Tibial nerve (tissue), 4 donors: ENCODE measurements around the gene MARS2. TPM values are rescaled to one million over a fixed set of nuclear protein-coding genes. Genes with fewer than 3 reads are reported as not detected.

ENCODE experiments used
- DNase-seq, 2 donors: peaks; one replicate each; pipeline ENCODE4 v3.0.0-alpha.2; 2019; ENCODE audit warnings: low spot score in 2 of 2
- H3K27ac ChIP-seq, 4 donors: fragments of 200-600 bp; sonication (generic) in 3 of 4; one replicate each; pipeline ENCODE4 v1.5.1; 2017 to 2019; ENCODE audit warnings: mild to moderate bottlenecking in 1 of 4
- H3K27me3 ChIP-seq, 2 donors: fragments of 200-600 bp; sonication (generic) in 1 of 2; one replicate each; pipeline versions ENCODE4 v1.5.1 to v1.6.0; 2017 to 2019
- H3K36me3 ChIP-seq, 3 donors: fragments of 200-600 bp; sonication (generic); one replicate each; pipeline ENCODE4 v1.5.1; 2018 to 2019
- H3K4me1 ChIP-seq, 4 donors: fragments of 200-600 bp; sonication (generic) in 3 of 4; one replicate each; pipeline ENCODE4 v1.5.1; 2017 to 2019
- H3K4me3 ChIP-seq, 4 donors: fragments of 200-600 bp; sonication (generic) in 3 of 4; one replicate each; pipeline ENCODE4 v1.5.1; 2017 to 2019; ENCODE audit warnings: mild to moderate bottlenecking in 1 of 4, moderate library complexity in 1 of 4
- H3K9me3 ChIP-seq, 4 donors: fragments of 200-600 bp; sonication (generic) in 3 of 4; one replicate each; pipeline ENCODE4 v1.5.1; 2017 to 2019
- CTCF ChIP-seq, 5 experiments: fragments of 200-600 bp in 3 of 5; fragments of 450-650 bp in 2 of 5; sonication (generic) in 3 of 5; IDR thresholded peaks; one replicate each; pipeline ENCODE4 v1.5.1; 2016 to 2019; ENCODE audit warnings: antibody characterized with exemption in 5 of 5, mild to moderate bottlenecking in 3 of 5, moderate library complexity in 2 of 5
- EP300 ChIP-seq, 2 donors: sonication (generic); formaldehyde crosslinking; IDR thresholded peaks; one replicate each; pipeline ENCODE4 v1.6.1; 2017; ENCODE audit warnings: antibody characterized with exemption in 2 of 2, mild to moderate bottlenecking in 1 of 2
- POLR2A ChIP-seq, 2 donors: fragments of 450-650 bp; IDR thresholded peaks; one replicate each; pipeline ENCODE4 v1.6.1; 2017; ENCODE audit warnings: antibody characterized with exemption in 2 of 2, mild to moderate bottlenecking in 2 of 2, moderate library complexity in 2 of 2
- WGBS, 2 donors: methylation state at CpG; one replicate each; pipeline ENCODE4 v1.1.5; 2018; 5-methylcytosine and 5-hydroxymethylcytosine counted together
- total RNA-seq, 4 donors: library from RNA; depleted of rRNA; stranded (reverse); fragments of >200 nt; gene quantifications; one replicate each; pipeline ENCODE4 v1.1.0, GENCODE V29; 2016

Gene MARS2
- total RNA-seq, 4 donors from 2014 or later: 5.7 to 8.0 (median 6.9) TPM

GRCh38 chr2:197700960-197701359 lies 4.2 kb upstream of the MARS2 start:
- no peak overlapping the region for H3K4me3 ChIP-seq
- no peaks in the 10 kb centered on the region for H3K27me3 ChIP-seq
- no peaks in the 10 kb centered on the region for H3K36me3 ChIP-seq
- DNase-seq: no peak
- H3K4me1 ChIP-seq: peaks cover 0 to 9% (median under 1%) of the 10 kb centered on the region in 4 donors
- no peaks in the 10 kb centered on the region for H3K9me3 ChIP-seq
- TF ChIP-seq POLR2A (IDR thresholded peaks at IDR 0.05): no peak
- no peak for TF ChIP-seq CTCF (IDR thresholded peaks at IDR 0.05)
- TF ChIP-seq EP300 (IDR thresholded peaks at IDR 0.05): no peak
- H3K27ac ChIP-seq: no peak overlapping the region
- 80 to 82% methylated on average over 3 of the region's 3 CpGs for WGBS, 2 donors

- Histone ChIP-seq H3K36me3 (no peaks in the 10 kb centered on the region), H3K4me1 (peaks cover 0 to 40% (median 17%) of the 10 kb centered on the region in 4 donors)
- TF ChIP-seq CTCF (IDR thresholded peaks at IDR 0.05): no peak
- no peak for TF ChIP-seq POLR2A (IDR thresholded peaks at IDR 0.05)
- no peak for TF ChIP-seq EP300 (IDR thresholded peaks at IDR 0.05)
Measured at GRCh38 chr2:197704434-197705120, 592 bp upstream of the MARS2 start.

GRCh38 chr2:197705912-197706838 lies 1.0 kb downstream of the MARS2 start:
- H3K27ac ChIP-seq: peak overlapping the region in 3 of 4 donors; percentile 64 to 90 (median 84)
- DNase-seq: no peak

More at GRCh38 chr2:197704434-197705120, 592 bp upstream of the MARS2 start:
- H3K27ac ChIP-seq: peak overlapping the region; percentile 66 to 90 (median 84)
- H3K4me3 ChIP-seq: peak overlapping the region; percentile 40 to 87 (median 60)
- H3K9me3 ChIP-seq: no peaks in the 10 kb centered on the region
- WGBS, 2 donors: 0% methylated on average over 5 of the region's 5 CpGs
- no peak for DNase-seq
- no peaks in the 10 kb centered on the region for H3K27me3 ChIP-seq

GRCh38 chr2:197706839-197707207 lies 1.7 kb downstream of the MARS2 start:
- TF ChIP-seq EP300 (IDR thresholded peaks at IDR 0.05) (no peak), POLR2A (IDR thresholded peaks at IDR 0.05) (no peak)
- no peak overlapping the region for H3K27ac ChIP-seq
- WGBS, 2 donors: 43 to 48% methylated on average over 5 of the region's 5 CpGs
- peaks cover 0 to 40% (median 17%) of the 10 kb centered on the region in 4 donors for H3K4me1 ChIP-seq
- no peaks in the 10 kb centered on the region for H3K9me3 ChIP-seq
- H3K4me3 ChIP-seq: peak overlapping the region in 3 of 4 donors; percentile 60 to 90 (median 87)
- no peak for DNase-seq
- no peaks in the 10 kb centered on the region for H3K27me3 ChIP-seq
- peaks cover 0 to 6% (median 0%) of the 10 kb centered on the region in 3 donors for H3K36me3 ChIP-seq

More at GRCh38 chr2:197705912-197706838, 1.0 kb downstream of the MARS2 start:
- H3K4me1 ChIP-seq: peaks cover 0 to 40% (median 17%) of the 10 kb centered on the region in 4 donors
- 15 to 32% methylated on average over 20 to 37 of the region's 38 CpGs for WGBS, 2 donors
- TF ChIP-seq EP300 (IDR thresholded peaks at IDR 0.05) (no peak), POLR2A (IDR thresholded peaks at IDR 0.05) (no peak), CTCF (IDR thresholded peaks at IDR 0.05) (no peak)
- H3K36me3 ChIP-seq: no peaks in the 10 kb centered on the region
- H3K9me3 ChIP-seq: no peaks in the 10 kb centered on the region
- H3K4me3 ChIP-seq: peak overlapping the region; percentile 59 to 90 (median 74)
- H3K27me3 ChIP-seq: no peaks in the 10 kb centered on the region

- no peak overlapping the region for H3K27ac ChIP-seq
- H3K4me3 ChIP-seq: peak overlapping the region in 3 of 4 donors; percentile 60 to 90 (median 87)
- H3K36me3 ChIP-seq: peaks cover 0 to 11% (median 0%) of the 10 kb centered on the region in 3 donors
- WGBS, 2 donors: 10 to 15% methylated on average over 4 of the region's 4 CpGs
- H3K9me3 ChIP-seq: no peaks in the 10 kb centered on the region
- no peaks in the 10 kb centered on the region for H3K27me3 ChIP-seq
- no peak for DNase-seq
- H3K4me1 ChIP-seq: peaks cover 0 to 40% (median 17%) of the 10 kb centered on the region in 4 donors
- TF ChIP-seq EP300 (IDR thresholded peaks at IDR 0.05): no peak
- TF ChIP-seq CTCF (IDR thresholded peaks at IDR 0.05): peak; percentile 61 to 76 (median 64)
- TF ChIP-seq POLR2A (IDR thresholded peaks at IDR 0.05): no peak
Measured at GRCh38 chr2:197707316-197708213, 2.4 kb downstream of the MARS2 start.
